ENCODE data around the gene METTL9.

GRCh38 chr16:21645261-21645721, 45.9 kb downstream of the METTL9 start:
- TF ChIP-seq CTCF (IDR thresholded peaks at IDR 0.05), result no peak
- no peak for TF ChIP-seq POLR2A (IDR thresholded peaks at IDR 0.05)

Measured in tibial nerve (tissue), 3 donors.